Neural progenitor cell (in vitro differentiated cells): ENCODE measurements around the gene TMEM200B. TPM values are rescaled to one million over a fixed set of nuclear protein-coding genes. Genes with fewer than 3 reads are reported as not detected.

ENCODE experiments used
- DNase-seq: peaks from one replicate; pipeline ENCODE4 v3.0.0-alpha.2; 2016; ENCODE audit warnings: low spot score
- H2AFZ ChIP-seq: fragments of 200-600 bp; sonication (generic); replicated peaks from 2 replicates; pipeline ENCODE4 v1.6.1; 2016; ENCODE audit warnings: antibody characterized with exemption
- H3F3A ChIP-seq: fragments of 200-600 bp; sonication (generic); 2 replicates; pipeline ENCODE4 v1.6.1; 2016; ENCODE audit warnings: antibody characterized with exemption, low read depth
- H3K27ac ChIP-seq: fragments of 200-600 bp; sonication (generic); 2 replicates; pipeline ENCODE4 v1.5.1; 2016; ENCODE audit warnings: mild to moderate bottlenecking
- H3K27me3 ChIP-seq: fragments of 200-600 bp; sonication (generic); 2 replicates; pipeline ENCODE4 v1.6.1; 2016; ENCODE audit warnings: mild to moderate bottlenecking, moderate library complexity
- H3K36me3 ChIP-seq: fragments of 200-600 bp; sonication (generic); 2 replicates; pipeline ENCODE4 v1.5.1; 2016
- H3K4me1 ChIP-seq: fragments of 200-600 bp; sonication (generic); 2 replicates; pipeline ENCODE4 v1.6.1; 2016; ENCODE audit warnings: mixed run types
- H3K4me2 ChIP-seq: fragments of 200-600 bp; sonication (generic); 2 replicates; pipeline ENCODE4 v1.6.1; 2016
- H3K4me3 ChIP-seq: fragments of 200-600 bp; sonication (generic); 2 replicates; pipeline ENCODE4 v1.5.1; 2016
- H3K79me2 ChIP-seq: fragments of 200-600 bp; sonication (generic); 2 replicates; pipeline ENCODE4 v1.6.1; 2016; ENCODE audit warnings: low read depth
- H3K9ac ChIP-seq: fragments of 200-600 bp; sonication (generic); 2 replicates; pipeline ENCODE4 v1.6.1; 2016
- H3K9me3 ChIP-seq: fragments of 200-600 bp; sonication (generic); 2 replicates; pipeline ENCODE4 v1.5.1; 2016; ENCODE audit warnings: low read depth
- H4K20me1 ChIP-seq: fragments of 200-600 bp; sonication (generic); 2 replicates; pipeline ENCODE4 v1.6.1; 2016; ENCODE audit warnings: low read depth
- H3K27ac Mint-ChIP-seq: 3 replicates; pipeline ENCODE4 v1.8.0; 2021; ENCODE audit warnings: mixed read lengths
- H3K27me3 Mint-ChIP-seq: 2 replicates; pipeline ENCODE4 v1.8.0; 2022; ENCODE audit warnings: low read depth, mild to moderate bottlenecking, inconsistent platforms, moderate library complexity, mixed read lengths; ENCODE audit not compliant: insufficient read depth
- H3K36me3 Mint-ChIP-seq: 3 replicates; pipeline ENCODE4 v1.8.0; 2021; ENCODE audit warnings: mixed read lengths
- H3K4me1 Mint-ChIP-seq: 3 replicates; pipeline ENCODE4 v1.8.0; 2021; ENCODE audit warnings: mixed read lengths
- H3K4me3 Mint-ChIP-seq: 3 replicates; pipeline ENCODE4 v1.8.0; 2021; ENCODE audit warnings: mild to moderate bottlenecking, moderate library complexity, mixed read lengths
- H3K9me3 Mint-ChIP-seq: 3 replicates; pipeline ENCODE4 v1.8.0; 2020; ENCODE audit warnings: mixed read lengths
- CTCF ChIP-seq: fragments of 200-600 bp; sonication (generic); IDR thresholded peaks from 2 replicates; pipeline ENCODE4 v1.5.1; 2017; ENCODE audit warnings: antibody characterized with exemption, mild to moderate bottlenecking
- EZH2 ChIP-seq: fragments of 200-600 bp; sonication (generic); IDR thresholded peaks from 2 replicates; pipeline ENCODE4 v1.6.1; 2017; ENCODE audit warnings: antibody characterized with exemption, mild to moderate bottlenecking, moderate library complexity
- EZH2phosphoT487 ChIP-seq: fragments of 200-600 bp; sonication (generic); IDR thresholded peaks from 2 replicates; pipeline ENCODE4 v1.6.1; 2017; ENCODE audit warnings: antibody characterized with exemption
- total RNA-seq: library from RNA; depleted of rRNA; stranded (reverse); fragments of >200 nt; gene quantifications from 2 replicates; pipeline ENCODE4 v1.2.3, GENCODE V29; 2015; ENCODE audit warnings: low replicate concordance

TMEM200B gene
- total RNA-seq, 1 donor from 2014 or later: 0.56 TPM

GRCh38 chr1:29121936-29122681 is 1.6 kb downstream of the TMEM200B start:
- Histone ChIP-seq H3K4me2 (peak overlapping the region; percentile 74), H3K4me3 (peak overlapping the region; percentile 59), H3K9me3 (no peaks in the 10 kb centered on the region), H4K20me1 (peaks cover 16% of the 10 kb centered on the region), H3K27ac (no peak overlapping the region), H3F3A (peaks cover 46% of the 10 kb centered on the region), H3K9ac (no peak overlapping the region), H3K79me2 (no peaks in the 10 kb centered on the region), H2AFZ (peak overlapping the region; percentile 88), H3K27me3 (peaks cover 63% of the 10 kb centered on the region), H3K36me3 (no peaks in the 10 kb centered on the region), H3K4me1 (peaks cover 18% of the 10 kb centered on the region)
- H3K4me3 Mint-ChIP-seq: peak overlapping the region; percentile 70
- peak; percentile 75 for DNase-seq
- peaks cover 12% of the 10 kb centered on the region for H3K4me1 Mint-ChIP-seq
- TF ChIP-seq EZH2: peak; percentile 13
- peak; percentile 1 for TF ChIP-seq EZH2phosphoT487
- no peak for TF ChIP-seq CTCF
- no peaks in the 10 kb centered on the region for H3K9me3 Mint-ChIP-seq
- peaks cover 10% of the 10 kb centered on the region for H3K36me3 Mint-ChIP-seq
- peaks cover 23% of the 10 kb centered on the region for H3K27me3 Mint-ChIP-seq
- H3K27ac Mint-ChIP-seq: no peak overlapping the region

GRCh38 chr1:29121516-29121935 is 2.2 kb downstream of the TMEM200B start:
- Histone ChIP-seq H3K9me3 (no peaks in the 10 kb centered on the region), H3K4me3 (peak overlapping the region; percentile 59), H3K27ac (no peak overlapping the region), H3K27me3 (peaks cover 63% of the 10 kb centered on the region), H3K4me2 (peak overlapping the region; percentile 74), H2AFZ (peak overlapping the region; percentile 88), H3K9ac (no peak overlapping the region), H3K4me1 (peaks cover 18% of the 10 kb centered on the region), H3F3A (peaks cover 46% of the 10 kb centered on the region), H3K79me2 (no peaks in the 10 kb centered on the region), H3K36me3 (no peaks in the 10 kb centered on the region), H4K20me1 (peaks cover 16% of the 10 kb centered on the region)
- TF ChIP-seq EZH2phosphoT487 (no peak), EZH2 (no peak), CTCF (peak; percentile 22)
- Mint-ChIP-seq H3K9me3 (no peaks in the 10 kb centered on the region), H3K36me3 (peaks cover 12% of the 10 kb centered on the region), H3K27ac (no peak overlapping the region), H3K27me3 (peaks cover 19% of the 10 kb centered on the region), H3K4me3 (peak overlapping the region; percentile 43), H3K4me1 (peaks cover 12% of the 10 kb centered on the region)
- DNase-seq: no peak

GRCh38 chr1:29120947-29121485 is 2.7 kb downstream of the TMEM200B start:
- TF ChIP-seq EZH2phosphoT487 (no peak), CTCF (peak; percentile 73)
- Histone ChIP-seq H3K79me2 (no peaks in the 10 kb centered on the region), H3K27ac (no peak overlapping the region), H3F3A (peaks cover 46% of the 10 kb centered on the region), H3K4me2 (peak overlapping the region; percentile 74), H3K4me3 (peak overlapping the region; percentile 59), H3K36me3 (no peaks in the 10 kb centered on the region), H3K4me1 (peaks cover 18% of the 10 kb centered on the region), H3K27me3 (peaks cover 62% of the 10 kb centered on the region), H4K20me1 (peaks cover 16% of the 10 kb centered on the region), H3K9ac (no peak overlapping the region), H3K9me3 (no peaks in the 10 kb centered on the region), H2AFZ (no peak overlapping the region)
- H3K4me1 Mint-ChIP-seq: peaks cover 11% of the 10 kb centered on the region
- peaks cover 18% of the 10 kb centered on the region for H3K27me3 Mint-ChIP-seq
- H3K36me3 Mint-ChIP-seq: peaks cover 12% of the 10 kb centered on the region
- peak; percentile 87 for DNase-seq
- no peak overlapping the region for H3K27ac Mint-ChIP-seq
- H3K4me3 Mint-ChIP-seq: peak overlapping the region; percentile 57
- H3K9me3 Mint-ChIP-seq: no peaks in the 10 kb centered on the region
